Amygdala (tissue), 56 donors: Measurements from ENCODE around the gene RREB1.

Source experiments
- DNase-seq, 56 donors: peaks; one replicate each; lab custom pipeline; 2025; lab: John Stamatoyannopoulos, UW

RREB1 gene

GRCh38 chr6:7183707-7184106, 75.9 kb downstream of the RREB1 start:
- DNase-seq, result no peak

- DNase-seq, result no peak
Observed at GRCh38 chr6:7184502-7184901, 76.7 kb downstream of the RREB1 start.

GRCh38 chr6:7185561-7185960, 77.8 kb downstream of the RREB1 start:
- DNase-seq, result no peak

- DNase-seq, result peak in 1 of 56 donors; percentile 32
Observed at GRCh38 chr6:7188492-7188891, 80.7 kb downstream of the RREB1 start.

GRCh38 chr6:7189101-7189758, 81.5 kb downstream of the RREB1 start:
- no peak for DNase-seq

GRCh38 chr6:7190791-7191190, 83.0 kb downstream of the RREB1 start:
- DNase-seq, result no peak

GRCh38 chr6:7193122-7193521, 85.4 kb downstream of the RREB1 start:
- DNase-seq, result no peak

- no peak for DNase-seq
Observed at GRCh38 chr6:7194657-7195056, 86.9 kb downstream of the RREB1 start.

GRCh38 chr6:7195339-7196018, 87.7 kb downstream of the RREB1 start:
- DNase-seq, result no peak

GRCh38 chr6:7196019-7196402, 88.2 kb downstream of the RREB1 start:
- no peak for DNase-seq

GRCh38 chr6:7196685-7197283, 89.0 kb downstream of the RREB1 start:
- DNase-seq, result no peak

GRCh38 chr6:7197747-7198146, 90.0 kb downstream of the RREB1 start:
- no peak for DNase-seq

- no peak for DNase-seq
Observed at GRCh38 chr6:7198833-7199800, 91.4 kb downstream of the RREB1 start.

GRCh38 chr6:7200598-7201443, 93.1 kb downstream of the RREB1 start:
- no peak for DNase-seq

GRCh38 chr6:7201444-7201731, 93.6 kb downstream of the RREB1 start:
- DNase-seq, result no peak

- DNase-seq, result peak in 44 of 56 donors; percentile 6 to 78 (median 38)
Observed at GRCh38 chr6:7201732-7202541, 94.2 kb downstream of the RREB1 start.

- DNase-seq, result no peak
Observed at GRCh38 chr6:7202950-7203349, 95.2 kb downstream of the RREB1 start.

GRCh38 chr6:7203939-7204338, 96.2 kb downstream of the RREB1 start:
- DNase-seq, result no peak

- DNase-seq, result no peak
Observed at GRCh38 chr6:7204726-7205125, 97.0 kb downstream of the RREB1 start.
